ENCODE data around the gene GRIK4. TPM values are rescaled to one million over a fixed set of nuclear protein-coding genes. Genes with fewer than 3 reads are reported as not detected.

The GRIK4 gene, protein sequence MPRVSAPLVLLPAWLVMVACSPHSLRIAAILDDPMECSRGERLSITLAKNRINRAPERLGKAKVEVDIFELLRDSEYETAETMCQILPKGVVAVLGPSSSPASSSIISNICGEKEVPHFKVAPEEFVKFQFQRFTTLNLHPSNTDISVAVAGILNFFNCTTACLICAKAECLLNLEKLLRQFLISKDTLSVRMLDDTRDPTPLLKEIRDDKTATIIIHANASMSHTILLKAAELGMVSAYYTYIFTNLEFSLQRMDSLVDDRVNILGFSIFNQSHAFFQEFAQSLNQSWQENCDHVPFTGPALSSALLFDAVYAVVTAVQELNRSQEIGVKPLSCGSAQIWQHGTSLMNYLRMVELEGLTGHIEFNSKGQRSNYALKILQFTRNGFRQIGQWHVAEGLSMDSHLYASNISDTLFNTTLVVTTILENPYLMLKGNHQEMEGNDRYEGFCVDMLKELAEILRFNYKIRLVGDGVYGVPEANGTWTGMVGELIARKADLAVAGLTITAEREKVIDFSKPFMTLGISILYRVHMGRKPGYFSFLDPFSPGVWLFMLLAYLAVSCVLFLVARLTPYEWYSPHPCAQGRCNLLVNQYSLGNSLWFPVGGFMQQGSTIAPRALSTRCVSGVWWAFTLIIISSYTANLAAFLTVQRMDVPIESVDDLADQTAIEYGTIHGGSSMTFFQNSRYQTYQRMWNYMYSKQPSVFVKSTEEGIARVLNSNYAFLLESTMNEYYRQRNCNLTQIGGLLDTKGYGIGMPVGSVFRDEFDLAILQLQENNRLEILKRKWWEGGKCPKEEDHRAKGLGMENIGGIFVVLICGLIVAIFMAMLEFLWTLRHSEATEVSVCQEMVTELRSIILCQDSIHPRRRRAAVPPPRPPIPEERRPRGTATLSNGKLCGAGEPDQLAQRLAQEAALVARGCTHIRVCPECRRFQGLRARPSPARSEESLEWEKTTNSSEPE
- not detected in 5 replicates for total RNA-seq (2022; extraction: Qiagen RNA extraction; ENCODE audit: low read depth)

DNA sequence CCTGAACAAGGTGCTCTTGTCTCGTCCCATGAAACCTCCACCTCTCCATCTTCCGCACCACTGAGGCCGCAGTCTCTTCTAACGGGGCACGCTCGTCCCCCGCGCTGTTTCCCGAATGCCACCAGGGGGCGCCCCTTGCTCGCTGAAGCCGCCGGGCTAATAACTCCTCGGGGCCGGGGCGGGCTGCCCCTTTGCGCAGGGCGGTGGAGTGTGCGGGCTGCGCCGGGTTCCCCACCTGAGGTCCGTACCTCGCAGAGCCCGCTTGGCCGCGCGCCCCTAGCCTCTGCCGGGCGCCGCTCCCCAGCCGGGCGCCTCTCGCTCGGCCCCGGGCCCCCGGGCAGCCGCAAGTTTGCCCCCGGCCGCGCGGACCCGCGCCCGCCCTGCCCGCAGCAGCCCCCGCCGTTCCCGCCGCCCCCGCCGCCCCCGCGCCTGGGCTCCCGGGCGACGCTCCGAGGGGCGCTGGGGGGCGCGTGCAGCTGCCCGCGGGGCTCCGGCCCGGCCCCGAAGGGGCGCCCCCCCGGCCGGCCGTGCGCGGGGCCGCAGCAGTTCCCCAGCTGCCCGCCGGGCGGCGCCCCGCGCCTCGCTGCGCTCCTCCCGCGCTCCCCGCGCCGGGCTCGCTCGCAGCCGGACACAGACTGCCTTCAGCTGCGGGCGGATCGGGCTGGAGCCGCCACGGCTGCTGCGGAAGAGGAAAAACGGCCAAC is at the start of gene GRIK4:
Gene GRIK4 (plus strand): TSS at position 633 of the 704 bp plus-strand sequence. CDS start 148,571 bp downstream, outside the sequence.

DNA sequence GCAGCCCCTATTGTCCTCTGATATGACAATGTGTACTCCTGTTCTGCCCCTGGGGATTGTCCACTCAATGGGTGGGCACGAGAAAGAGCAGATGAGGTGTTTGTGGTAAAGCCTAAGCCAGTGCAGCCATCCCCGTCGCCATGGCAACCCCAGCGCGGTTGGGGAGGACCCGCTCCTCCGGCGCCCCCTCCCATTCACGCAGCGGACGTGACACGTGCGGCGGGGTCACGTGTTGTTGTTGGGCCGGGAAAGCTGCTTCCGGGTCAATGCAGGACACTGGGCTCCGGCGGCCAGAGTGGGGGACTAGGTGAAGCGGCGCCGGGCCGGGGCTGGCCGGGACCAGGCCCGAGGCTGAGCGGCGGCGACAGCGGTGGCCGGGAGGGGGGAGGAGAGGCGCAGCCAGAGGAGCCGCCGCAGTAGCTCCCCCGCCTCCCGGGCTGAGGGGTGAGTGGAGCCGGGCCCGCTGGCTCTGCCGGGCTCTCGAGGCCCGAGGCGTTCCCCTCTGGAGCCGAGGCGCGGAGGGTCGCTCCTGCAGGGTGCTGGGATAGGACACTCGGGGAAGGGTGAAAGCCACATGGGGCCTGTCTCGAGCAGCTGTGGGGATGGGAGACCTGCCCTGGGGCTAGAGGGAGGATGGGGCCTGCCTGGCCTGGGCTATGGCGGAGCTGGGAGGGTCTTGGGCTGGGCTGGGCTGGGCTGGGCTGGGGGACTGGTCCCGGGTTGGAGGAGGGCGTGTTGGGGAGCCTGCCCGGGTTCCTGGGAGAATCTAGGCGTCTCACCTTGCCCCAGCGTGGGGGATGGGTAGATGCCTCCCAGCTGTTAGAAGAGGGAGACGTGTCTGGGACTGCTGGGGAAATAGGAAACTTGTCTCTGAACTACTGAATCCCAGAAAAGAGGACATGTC is 512.6 kb downstream of the GRIK4 start, which contains the start of gene TBCEL:
Gene TBCEL (plus strand): TSS at position 255 of the 904 bp plus-strand sequence. CDS start 21,589 bp downstream, outside the sequence.

Other genes with a start within 250 kb of the GRIK4 start
- gene TLCD5, start 186.4 kb upstream of the GRIK4 start, total RNA-seq (2022; extraction: Qiagen RNA extraction; ENCODE audit: low read depth): 4.9 to 7.5 TPM (median 6.8 TPM) in 5 replicates
- 10.5 to 17.9 TPM (median 15.3 TPM) in 5 replicates for gene ARHGEF12, start 175.3 kb upstream of the GRIK4 start, total RNA-seq (2022; extraction: Qiagen RNA extraction; ENCODE audit: low read depth)